Natural killer cell (primary cell): ENCODE results near the gene SNAP29. TPM values are rescaled to one million over a fixed set of nuclear protein-coding genes. Genes with fewer than 3 reads are reported as not detected.
"Not testable (repeated sequence)": the region's sequence is repeated elsewhere in the genome, so short reads cannot be mapped to it uniquely, and the experiment has no call there.

ENCODE experiments used
- ATAC-seq, 3 donors: fragments of 150-1000 bp in 2 of 3; fragments of 200-7000 bp in 1 of 3; cut with Tn5 transposase; 1 replicate in 1 of 3; 2 replicates in 2 of 3; pipeline ENCODE4 v1.10.0; 2021; ENCODE audit warnings: mild to moderate bottlenecking in 2 of 3, moderate library complexity in 2 of 3
- DNase-seq, 2 donors: peaks; one replicate each; pipeline versions ENCODE4 v3.0.0 to v3.0.0-alpha.2; 2013 to 2021; ENCODE audit warnings: mixed read lengths in 1 of 2
- H3K27ac ChIP-seq: one replicate; pipeline ENCODE4 v1.5.1; 2013; ENCODE audit warnings: mild to moderate bottlenecking, low read length
- H3K27me3 ChIP-seq: one replicate; pipeline ENCODE4 v1.6.1; 2013; ENCODE audit warnings: low read length; ENCODE audit not compliant: control insufficient read depth, insufficient read depth
- H3K36me3 ChIP-seq: one replicate; pipeline ENCODE4 v1.6.1; 2013; ENCODE audit warnings: low read length; ENCODE audit not compliant: control insufficient read depth, insufficient read depth
- H3K4me1 ChIP-seq: one replicate; pipeline ENCODE4 v1.6.1; 2013; ENCODE audit warnings: low read length; ENCODE audit not compliant: control insufficient read depth, insufficient read depth
- H3K4me3 ChIP-seq: one replicate; pipeline ENCODE4 v1.5.1; 2013; ENCODE audit warnings: low read length
- H3K9me3 ChIP-seq: one replicate; pipeline ENCODE4 v1.6.1; 2013; ENCODE audit warnings: low read length; ENCODE audit not compliant: control insufficient read depth, insufficient read depth
- H3K27ac Mint-ChIP-seq, 2 donors: one replicate each; pipeline ENCODE4 v1.8.0; 2022; ENCODE audit warnings: mild to moderate bottlenecking in 2 of 2, mixed read lengths in 2 of 2, moderate library complexity in 1 of 2
- H3K27me3 Mint-ChIP-seq, 2 donors: one replicate each; pipeline ENCODE4 v1.8.0; 2022; ENCODE audit warnings: low read depth in 2 of 2, mixed read lengths in 2 of 2
- H3K36me3 Mint-ChIP-seq: one replicate; pipeline ENCODE4 v1.8.0; 2022; ENCODE audit warnings: mixed read lengths
- H3K4me1 Mint-ChIP-seq, 2 donors: one replicate each; pipeline ENCODE4 v1.8.0; 2022; ENCODE audit warnings: mixed read lengths in 2 of 2
- H3K4me3 Mint-ChIP-seq: one replicate; pipeline ENCODE4 v1.8.0; 2022; ENCODE audit warnings: mild to moderate bottlenecking, moderate library complexity, mixed read lengths
- H3K9me3 Mint-ChIP-seq, 2 donors: one replicate each; pipeline ENCODE4 v1.8.0; 2022; ENCODE audit warnings: mixed read lengths in 2 of 2
- WGBS: methylation state at CpG from one replicate; pipeline ENCODE4 v1.1.7; 2013; ENCODE audit warnings: missing lambda C conversion rate; ENCODE audit not compliant: insufficient coverage; 5-methylcytosine and 5-hydroxymethylcytosine counted together
- intact Hi-C: fragments of 100-400 bp; cut with micrococcal nuclease; formaldehyde crosslinking; loops from one replicate; pipeline ENCODE4 v1.14.2; 2022
- total RNA-seq, 4 donors: library from RNA; stranded (reverse); fragments of 120-200 nt in 1 of 4; gene quantifications; one replicate each; pipeline versions ENCODE4 v1.2.3 to v1.2.4, GENCODE V29; 2013 to 2022
- TF ChIP-seq, protein P1 (sequence below): fragments of 200-600 bp; IDR thresholded peaks from one replicate; pipeline ENCODE4 v1.8.0; 2022; ENCODE audit warnings: antibody characterized with exemption

Gene SNAP29
- total RNA-seq, 3 donors from 2014 or later (not counting 1 experiment from before 2014, with no cell fraction given), result 35.1 to 40.3 (median 36.8) TPM

GRCh38 chr22:20889025-20889704 is 30.4 kb downstream of the SNAP29 start:
- H3K36me3 ChIP-seq, result peaks cover 41% of the 10 kb centered on the region
- no peak overlapping the region for H3K4me3 ChIP-seq
- intact Hi-C loops, result no loop called here
- peaks cover 31% of the 10 kb centered on the region for H3K36me3 Mint-ChIP-seq
- peaks cover 10% of the 10 kb centered on the region for H3K4me1 ChIP-seq
- no peaks in the 10 kb centered on the region for H3K27me3 Mint-ChIP-seq
- no peak overlapping the region for H3K4me3 Mint-ChIP-seq
- peaks cover 9% of the 10 kb centered on the region in 2 donors for H3K4me1 Mint-ChIP-seq
- DNase-seq (no peak), ATAC-seq (no peak)
- no peaks in the 10 kb centered on the region for H3K9me3 ChIP-seq
- H3K9me3 Mint-ChIP-seq, result no peaks in the 10 kb centered on the region
- TF ChIP-seq, protein P1, sequence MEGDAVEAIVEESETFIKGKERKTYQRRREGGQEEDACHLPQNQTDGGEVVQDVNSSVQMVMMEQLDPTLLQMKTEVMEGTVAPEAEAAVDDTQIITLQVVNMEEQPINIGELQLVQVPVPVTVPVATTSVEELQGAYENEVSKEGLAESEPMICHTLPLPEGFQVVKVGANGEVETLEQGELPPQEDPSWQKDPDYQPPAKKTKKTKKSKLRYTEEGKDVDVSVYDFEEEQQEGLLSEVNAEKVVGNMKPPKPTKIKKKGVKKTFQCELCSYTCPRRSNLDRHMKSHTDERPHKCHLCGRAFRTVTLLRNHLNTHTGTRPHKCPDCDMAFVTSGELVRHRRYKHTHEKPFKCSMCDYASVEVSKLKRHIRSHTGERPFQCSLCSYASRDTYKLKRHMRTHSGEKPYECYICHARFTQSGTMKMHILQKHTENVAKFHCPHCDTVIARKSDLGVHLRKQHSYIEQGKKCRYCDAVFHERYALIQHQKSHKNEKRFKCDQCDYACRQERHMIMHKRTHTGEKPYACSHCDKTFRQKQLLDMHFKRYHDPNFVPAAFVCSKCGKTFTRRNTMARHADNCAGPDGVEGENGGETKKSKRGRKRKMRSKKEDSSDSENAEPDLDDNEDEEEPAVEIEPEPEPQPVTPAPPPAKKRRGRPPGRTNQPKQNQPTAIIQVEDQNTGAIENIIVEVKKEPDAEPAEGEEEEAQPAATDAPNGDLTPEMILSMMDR, result no peak
- no peak overlapping the region for H3K27ac Mint-ChIP-seq
- no peak overlapping the region for H3K27ac ChIP-seq
- no peaks in the 10 kb centered on the region for H3K27me3 ChIP-seq
- WGBS, result 100% methylated on average over 4 of the region's 6 CpGs

DNA sequence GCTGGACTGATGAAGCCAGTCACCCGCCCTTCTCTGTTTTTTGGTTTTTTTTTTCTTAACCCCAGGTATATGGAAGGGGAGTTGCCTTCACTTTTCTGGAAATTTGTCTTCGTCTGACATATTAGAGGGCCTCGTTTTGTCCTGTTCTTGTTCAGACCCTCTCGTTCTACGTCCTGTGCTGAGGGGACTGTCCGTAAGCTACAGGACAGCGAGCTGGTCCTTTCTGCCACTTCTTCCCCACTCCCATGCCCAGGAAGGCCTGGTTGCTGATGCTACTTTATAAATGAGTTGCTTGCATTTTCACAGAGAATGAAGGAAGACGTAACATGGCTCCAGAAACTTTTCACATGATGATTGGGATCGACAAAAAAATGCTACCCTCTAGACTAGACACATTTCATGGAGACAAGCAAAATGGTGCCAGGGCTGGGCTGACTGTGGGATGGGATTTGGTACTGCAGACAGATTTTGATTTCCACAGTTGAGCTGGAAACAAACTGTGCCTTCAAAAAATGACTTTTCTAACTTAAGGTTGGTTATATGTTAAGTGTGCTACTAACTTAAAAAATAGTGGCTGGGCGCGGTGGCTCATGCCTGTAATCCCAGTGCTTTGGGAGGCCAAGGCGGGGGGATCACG is 31.2 kb downstream of the SNAP29 start:
- no peaks in the 10 kb centered on the region for H3K9me3 ChIP-seq
- Mint-ChIP-seq H3K9me3 (no peaks in the 10 kb centered on the region), H3K36me3 (peaks cover 25% of the 10 kb centered on the region), H3K4me3 (no peak overlapping the region), H3K27me3 (no peaks in the 10 kb centered on the region), H3K27ac (no peak overlapping the region), H3K4me1 (peaks cover 9% of the 10 kb centered on the region in 2 donors)
- over 99% methylated on average over 12 of the region's 13 CpGs for WGBS
- intact Hi-C loops, result no loop called here
- DNase-seq (no peak), ATAC-seq (no peak)
- TF ChIP-seq, protein P1, result no peak
- peaks cover 10% of the 10 kb centered on the region for H3K4me1 ChIP-seq
- no peaks in the 10 kb centered on the region for H3K27me3 ChIP-seq
- H3K4me3 ChIP-seq, result no peak overlapping the region
- H3K27ac ChIP-seq, result no peak overlapping the region
- H3K36me3 ChIP-seq, result peaks cover 36% of the 10 kb centered on the region

DNA sequence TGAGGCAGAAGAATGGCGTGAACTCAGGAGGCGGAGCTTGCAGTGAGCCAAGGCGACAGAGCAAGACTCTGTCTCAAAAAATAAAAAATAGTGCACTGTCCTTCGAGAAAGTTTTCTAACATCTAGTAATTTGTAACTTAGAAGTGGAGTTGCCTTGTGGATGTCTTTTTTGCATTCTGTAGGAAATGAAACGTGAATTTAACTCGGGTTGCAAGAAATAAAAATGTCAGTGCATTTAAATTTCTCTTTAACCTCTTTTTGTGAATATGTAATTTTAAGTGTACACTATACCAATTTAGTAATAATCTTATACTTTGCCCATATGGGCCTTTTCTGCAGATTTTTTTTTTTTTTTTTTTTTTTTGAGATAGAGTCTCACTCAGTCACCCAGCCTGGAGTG is 32.2 kb downstream of the SNAP29 start:
- no peak overlapping the region for H3K27ac ChIP-seq
- H3K9me3 ChIP-seq, result no peaks in the 10 kb centered on the region
- Mint-ChIP-seq H3K27me3 (no peaks in the 10 kb centered on the region), H3K9me3 (no peaks in the 10 kb centered on the region), H3K36me3 (peaks cover 25% of the 10 kb centered on the region), H3K27ac (no peak overlapping the region), H3K4me3 (no peak overlapping the region), H3K4me1 (peaks cover 0 to under 1% of the 10 kb centered on the region in 2 donors)
- no peak overlapping the region for H3K4me3 ChIP-seq
- peaks cover 1% of the 10 kb centered on the region for H3K4me1 ChIP-seq
- H3K36me3 ChIP-seq, result peaks cover 31% of the 10 kb centered on the region
- H3K27me3 ChIP-seq, result no peaks in the 10 kb centered on the region
- ATAC-seq (no peak), DNase-seq (no peak)
- WGBS, result 100% methylated on average over 4 of the region's 6 CpGs
- TF ChIP-seq, protein P1, result no peak
- intact Hi-C loops, result no loop called here

DNA sequence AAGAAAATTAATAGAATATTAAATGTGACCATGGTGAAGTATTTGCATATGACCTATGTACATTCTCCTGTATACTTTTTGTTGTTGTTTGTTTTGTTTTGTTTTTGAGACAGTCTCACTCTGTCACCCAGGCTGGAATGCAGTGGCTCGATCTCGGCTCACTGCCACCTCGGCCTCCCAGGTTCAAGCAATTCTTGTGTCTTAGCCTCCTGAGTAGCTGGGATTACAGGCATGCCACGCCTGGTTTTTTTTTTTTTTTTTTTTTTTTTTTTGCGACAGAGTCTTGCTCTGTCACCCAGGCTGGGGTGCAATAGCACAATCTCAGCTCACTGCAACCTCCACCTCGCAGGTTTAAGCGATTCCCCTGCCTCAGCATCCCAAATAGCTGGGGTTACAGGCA is 38.9 kb downstream of the SNAP29 start:
- H3K27me3 Mint-ChIP-seq, H3K4me3 ChIP-seq, H3K27ac Mint-ChIP-seq, H3K36me3 ChIP-seq, ATAC-seq, intact Hi-C loops, H3K27ac ChIP-seq, H3K27me3 ChIP-seq, H3K36me3 Mint-ChIP-seq, H3K4me3 Mint-ChIP-seq, H3K9me3 ChIP-seq, H3K9me3 Mint-ChIP-seq, H3K4me1 ChIP-seq, DNase-seq, H3K4me1 Mint-ChIP-seq: not testable (repeated sequence)
- 92% methylated on average over 7 of the region's 7 CpGs for WGBS
